Neural cell (in vitro differentiated cells): Measurements from ENCODE around the gene SMPD2.

Experiments
- CTCF ChIP-seq: fragments of 450-650 bp; IDR thresholded peaks from 2 replicates; pipeline ENCODE4 v1.5.1; 2014; ENCODE audit warnings: antibody characterized with exemption, mild to moderate bottlenecking, moderate library complexity; ENCODE audit not compliant: poor library complexity, severe bottlenecking
- EZH2 ChIP-seq: fragments of 200-600, 300-800 bp; shearing (Covaris generic), sonication (generic); IDR thresholded peaks from 2 replicates; pipeline ENCODE4 v1.6.1; 2014; ENCODE audit warnings: antibody characterized with exemption, low read length, borderline replicate concordance, mild to moderate bottlenecking; ENCODE audit not compliant: insufficient read depth, poor library complexity, severe bottlenecking
- REST ChIP-seq: IDR thresholded peaks from 2 replicates; pipeline ENCODE4 v1.6.1; 2012; ENCODE audit warnings: borderline replicate concordance
- TAF1 ChIP-seq: IDR thresholded peaks from 2 replicates; pipeline ENCODE4 v1.6.1; 2012; ENCODE audit warnings: low read depth

- TF ChIP-seq TAF1: no peak
- TF ChIP-seq REST: no peak
- no peak for TF ChIP-seq CTCF
- no peak for TF ChIP-seq EZH2
These were observed 11.0 kb upstream of the SMPD2 start for GRCh38 chr6:109429496-109429895.
